HTR-8/SVneo (cell line): ENCODE data around the gene NKAIN2.
"Not testable (repeated sequence)": the region's sequence is repeated elsewhere in the genome, so short reads cannot be mapped to it uniquely, and the experiment has no call there.

Experiments
- DNase-seq: peaks from one replicate; pipeline ENCODE4 v3.0.0; 2011; ENCODE audit warnings: low spot score, mixed read lengths; ENCODE audit not compliant: insufficient read length
- FAIRE-seq: peaks from 2 replicates; lab custom pipeline; 2011; peaks lifted over from hg19 to GRCh38; lab: Jason Lieb, UNC

Gene NKAIN2

DNA sequence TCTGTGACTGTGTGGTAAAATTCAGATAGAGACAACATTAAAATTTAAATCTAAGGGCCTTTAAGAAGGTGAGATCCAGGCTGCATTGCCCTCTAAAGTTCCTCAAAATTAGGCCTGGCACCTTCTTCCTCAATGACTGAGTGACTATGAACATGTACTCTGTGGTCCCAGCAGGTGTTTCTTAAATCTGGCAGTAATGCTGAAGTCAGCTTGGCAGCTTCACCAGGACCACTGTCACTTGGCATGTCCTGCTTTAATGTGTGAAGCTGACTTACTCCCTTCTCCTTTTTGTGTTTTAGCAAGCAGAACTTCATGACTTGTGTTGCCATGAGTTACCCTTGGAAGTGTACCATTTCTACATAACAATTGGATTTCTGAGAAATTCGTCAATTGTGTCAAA is 141.7 kb downstream of the NKAIN2 start:
- no peak for DNase-seq
- no peak for FAIRE-seq

- no peak for DNase-seq
- FAIRE-seq: no peak
These were observed 150.3 kb downstream of the NKAIN2 start for GRCh38 chr6:123953920-123954319.

DNA sequence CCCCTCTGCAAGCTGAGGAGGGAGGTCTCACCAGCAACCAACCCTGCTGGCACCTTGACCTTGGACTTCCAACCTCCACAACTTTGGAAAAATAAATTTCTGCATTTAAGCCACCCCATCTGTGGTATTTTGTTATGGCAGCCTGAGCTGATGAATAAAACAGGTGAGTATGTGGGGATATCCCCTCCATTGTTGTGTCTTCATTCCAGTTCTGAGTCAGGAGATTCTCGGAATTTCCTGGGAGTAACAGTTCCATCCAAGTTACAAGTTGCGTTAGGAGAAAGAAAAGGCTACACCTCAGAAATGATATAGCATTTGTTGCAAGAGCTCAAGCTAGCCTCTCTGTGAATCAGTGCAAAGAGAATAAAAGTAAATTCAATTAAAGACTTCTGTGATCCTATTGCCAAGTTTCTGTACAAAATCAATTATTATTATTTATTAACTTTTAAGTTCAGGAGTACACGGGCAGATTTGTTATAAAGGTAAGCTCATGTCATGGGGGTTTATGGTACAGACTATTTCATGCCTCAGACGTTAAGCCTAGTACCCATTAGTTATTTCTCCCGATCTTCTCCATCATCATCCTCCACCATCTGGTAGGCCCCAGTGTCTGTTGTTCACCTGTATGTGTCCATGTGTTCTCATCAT is 153.0 kb downstream of the NKAIN2 start:
- FAIRE-seq: no peak
- DNase-seq: no peak

- DNase-seq (no peak), FAIRE-seq (no peak)
These were observed 158.8 kb downstream of the NKAIN2 start for GRCh38 chr6:123962508-123962907.

DNA sequence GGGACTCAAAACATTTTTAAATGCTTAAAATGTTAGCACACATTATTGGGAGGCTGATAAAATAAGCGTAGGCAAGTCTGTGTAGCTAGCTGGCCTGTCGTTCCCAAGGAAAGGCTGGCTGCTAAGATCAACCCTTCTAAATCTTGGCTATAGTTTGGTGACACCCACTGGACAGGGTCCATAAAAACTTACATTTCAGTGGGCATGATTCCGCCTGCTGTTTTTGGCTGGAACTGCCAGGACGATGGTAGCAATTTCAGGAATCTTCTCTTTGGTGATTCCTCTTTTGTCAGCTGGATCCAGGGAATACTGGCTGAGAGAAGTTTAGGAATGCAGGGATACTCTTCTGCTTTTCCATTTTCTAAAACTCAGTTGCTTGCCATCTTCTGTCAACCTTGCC is 162.2 kb downstream of the NKAIN2 start:
- DNase-seq (peak; percentile 1), FAIRE-seq (no peak)

- DNase-seq (no peak), FAIRE-seq (no peak)
These were observed 163.0 kb downstream of the NKAIN2 start for GRCh38 chr6:123966618-123967017.

- FAIRE-seq: no peak
- no peak for DNase-seq
These were observed 164.2 kb downstream of the NKAIN2 start for GRCh38 chr6:123967905-123968304.

GRCh38 chr6:123972600-123973294 is 169.1 kb downstream of the NKAIN2 start:
- DNase-seq (no peak), FAIRE-seq (no peak)

DNA sequence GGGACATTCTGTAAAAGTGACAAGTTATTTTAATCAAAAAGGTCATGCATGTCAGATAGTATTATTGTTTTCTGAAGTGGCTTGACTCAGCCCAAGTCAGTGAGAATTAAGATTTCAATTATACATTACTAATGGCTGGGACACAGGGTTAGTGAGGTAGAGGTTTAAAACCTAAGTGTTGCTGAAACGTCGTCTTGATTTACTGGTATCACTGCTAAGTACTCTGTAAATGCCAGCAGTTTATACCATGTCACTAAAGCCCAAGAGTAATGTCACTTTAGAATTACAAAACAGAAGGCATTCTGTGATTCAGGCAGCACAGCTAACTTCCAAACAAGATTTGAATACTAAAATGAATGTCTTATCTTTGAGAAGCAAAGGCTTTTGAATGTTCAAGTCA is 176.6 kb downstream of the NKAIN2 start:
- no peak for FAIRE-seq
- no peak for DNase-seq

GRCh38 chr6:123986938-123987337 is 183.3 kb downstream of the NKAIN2 start:
- FAIRE-seq: no peak

DNA sequence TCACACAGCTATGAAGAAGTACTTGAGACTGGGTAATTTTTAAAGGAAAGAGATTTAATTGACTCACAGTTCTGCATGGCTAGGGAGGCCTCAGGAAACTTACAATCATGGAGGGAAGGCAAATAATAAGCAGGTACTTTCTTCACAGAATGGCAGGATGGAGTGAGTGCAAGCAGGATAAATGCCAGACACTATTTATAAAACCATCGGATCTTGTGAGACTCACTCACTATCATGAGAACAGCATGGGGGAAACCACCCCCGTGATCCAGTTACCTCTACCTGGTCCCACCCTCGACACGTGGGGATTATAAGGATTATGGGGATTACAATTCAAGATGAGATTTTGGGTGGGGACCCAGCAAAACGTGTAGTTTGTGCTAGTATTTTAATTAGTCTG is 186.3 kb downstream of the NKAIN2 start:
- FAIRE-seq, DNase-seq: not testable (repeated sequence)

More at GRCh38 chr6:123986938-123987337, 183.3 kb downstream of the NKAIN2 start:
- DNase-seq: no peak

DNA sequence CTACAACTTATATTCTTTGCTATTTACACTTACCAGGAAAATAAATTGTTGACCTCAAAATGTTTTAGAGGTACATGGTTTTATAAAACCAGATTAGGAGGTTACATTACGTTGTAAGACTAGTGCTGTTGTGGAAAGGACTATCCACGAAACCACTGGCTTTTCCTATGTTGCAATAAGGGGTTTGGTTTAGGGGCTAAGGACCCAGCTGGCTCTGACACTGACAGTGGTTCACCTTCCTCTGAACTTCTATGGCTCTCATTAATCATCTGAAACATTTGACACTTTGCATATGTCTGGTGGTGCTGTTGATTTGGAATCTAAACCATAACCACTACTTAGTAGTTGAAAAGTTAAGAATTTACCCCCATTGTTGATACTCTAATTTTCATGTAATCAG is 186.7 kb downstream of the NKAIN2 start:
- DNase-seq: no peak
- no peak for FAIRE-seq

DNA sequence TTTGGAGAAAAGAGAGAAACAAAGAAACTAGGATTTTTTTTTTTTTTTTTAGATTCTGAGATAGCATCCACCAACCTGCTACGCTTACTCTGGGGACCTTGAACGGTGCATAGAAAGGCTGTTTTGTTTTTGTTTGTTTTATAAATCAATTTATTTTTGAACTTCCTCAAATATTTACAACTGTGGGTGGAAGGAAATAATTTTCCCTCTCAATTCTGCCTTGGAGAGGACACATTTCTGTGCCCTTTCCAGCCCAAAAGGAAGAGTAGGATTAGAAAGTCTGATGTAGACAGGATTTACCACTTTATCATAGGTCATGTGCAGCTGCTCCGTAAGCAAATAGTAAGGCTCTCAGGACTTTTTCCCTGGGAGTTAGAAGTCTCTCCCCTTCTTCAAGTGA is 190.5 kb downstream of the NKAIN2 start:
- no peak for DNase-seq
- FAIRE-seq: no peak

GRCh38 chr6:123994891-123995635 is 191.4 kb downstream of the NKAIN2 start:
- DNase-seq: no peak
- no peak for FAIRE-seq

- DNase-seq (no peak), FAIRE-seq (no peak)
These were observed 193.6 kb downstream of the NKAIN2 start for GRCh38 chr6:123997223-123997622.

DNA sequence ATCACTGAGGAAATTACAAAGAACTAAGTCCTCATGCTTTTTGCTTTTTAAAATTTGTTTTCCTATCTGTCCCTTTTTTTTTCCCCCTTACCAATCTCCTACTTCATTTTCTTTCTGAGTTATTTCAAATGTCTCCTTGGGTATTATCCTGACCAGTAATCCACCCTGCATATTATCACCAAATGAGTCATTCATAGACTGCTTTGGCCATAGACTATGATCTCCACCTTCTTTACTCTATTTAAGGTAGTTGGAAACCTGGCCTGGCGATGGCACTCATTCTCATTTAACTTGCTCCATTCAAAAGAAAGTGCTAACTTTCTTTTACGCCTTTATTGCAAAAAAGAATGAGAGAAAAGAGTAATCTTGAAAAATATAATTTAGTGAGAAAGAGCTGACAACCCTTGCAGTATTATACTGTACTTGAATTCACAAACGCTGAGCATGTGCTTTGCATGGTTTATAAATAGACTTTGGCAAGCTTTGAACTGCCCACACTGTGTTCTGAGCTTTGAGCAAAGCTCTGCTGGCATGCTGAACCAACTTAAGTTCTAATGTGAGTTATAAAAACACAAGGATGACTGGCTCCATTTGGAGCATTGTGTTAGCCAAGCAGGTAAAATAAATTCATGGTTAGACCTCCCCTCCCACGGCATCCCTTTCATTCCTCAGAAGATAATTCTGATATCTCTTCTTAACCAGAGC is 198.9 kb downstream of the NKAIN2 start:
- DNase-seq (no peak), FAIRE-seq (no peak)

- DNase-seq (no peak), FAIRE-seq (no peak)
These were observed 203.6 kb downstream of the NKAIN2 start for GRCh38 chr6:124007266-124007665.

- no peak for FAIRE-seq
- no peak for DNase-seq
These were observed 204.6 kb downstream of the NKAIN2 start for GRCh38 chr6:124008000-124008987.

DNA sequence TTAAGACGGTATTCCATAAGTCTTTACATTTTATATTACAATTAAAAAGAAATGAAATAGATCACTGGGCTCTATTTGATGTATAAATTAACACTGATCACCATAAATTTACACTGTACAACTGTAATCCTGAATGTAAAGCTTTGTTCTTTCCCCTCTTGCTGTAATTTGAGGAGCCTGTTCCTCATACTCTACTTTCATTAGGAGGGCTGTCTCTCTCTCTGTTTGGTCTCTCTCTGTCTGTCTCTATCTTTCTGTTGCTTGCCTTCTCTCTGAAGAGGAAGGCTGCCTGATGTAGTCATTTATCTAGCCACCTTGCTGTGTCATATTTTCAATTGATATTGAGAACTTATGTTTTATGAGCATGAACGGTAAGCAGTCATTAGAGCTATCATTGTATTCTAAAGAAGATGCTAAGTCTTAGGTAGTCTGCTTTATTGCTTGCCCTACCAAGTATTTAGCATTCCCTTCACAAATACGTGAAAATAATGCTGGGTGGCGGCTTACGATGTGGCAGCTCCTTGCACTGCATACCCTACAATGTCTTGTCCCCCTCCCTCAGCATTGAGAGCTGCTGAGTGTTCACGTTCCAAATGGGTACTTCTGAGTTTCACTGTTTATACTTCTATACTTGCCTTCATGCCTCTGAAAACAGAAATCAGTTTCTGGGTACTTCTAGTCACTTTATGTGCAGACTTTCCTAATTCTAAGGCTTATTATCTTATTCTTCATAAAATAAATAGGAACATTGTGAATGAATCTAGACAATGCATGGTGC is 205.5 kb downstream of the NKAIN2 start:
- DNase-seq (no peak), FAIRE-seq (no peak)
